GM12891 (cell line): ENCODE results near the gene ABHD14A.

Source experiments
- DNase-seq: peaks from one replicate; pipeline ENCODE4 v3.0.0; 2011; ENCODE audit warnings: low spot score; ENCODE audit not compliant: insufficient read length
- FAIRE-seq: peaks from 2 replicates; lab custom pipeline; 2011; peaks lifted over from hg19 to GRCh38; lab: Jason Lieb, UNC
- PAX5 ChIP-seq: IDR thresholded peaks from 2 replicates; pipeline ENCODE4 v1.6.1; 2011; ENCODE audit warnings: low read length, moderate library complexity, mild to moderate bottlenecking; ENCODE audit not compliant: insufficient read depth, severe bottlenecking
- POLR2A ChIP-seq: IDR thresholded peaks from 2 replicates; pipeline ENCODE4 v1.6.1; 2011; ENCODE audit warnings: low read depth, low read length, control low read depth
- POLR2AphosphoS5 ChIP-seq: IDR thresholded peaks from 2 replicates; pipeline ENCODE4 v1.6.1; 2011; ENCODE audit warnings: low read depth, low read length, control low read depth
- POU2F2 ChIP-seq: IDR thresholded peaks from 2 replicates; pipeline ENCODE4 v1.6.1; 2011; ENCODE audit warnings: low read depth, mild to moderate bottlenecking, control low read depth, low read length, moderate library complexity
- SPI1 ChIP-seq: IDR thresholded peaks from 2 replicates; pipeline ENCODE4 v1.6.1; 2011; ENCODE audit warnings: low read depth, low read length, control low read depth
- TAF1 ChIP-seq: IDR thresholded peaks from 2 replicates; pipeline ENCODE4 v1.6.1; 2011; ENCODE audit warnings: low read depth, low read length, control low read depth

ABHD14A gene

DNA sequence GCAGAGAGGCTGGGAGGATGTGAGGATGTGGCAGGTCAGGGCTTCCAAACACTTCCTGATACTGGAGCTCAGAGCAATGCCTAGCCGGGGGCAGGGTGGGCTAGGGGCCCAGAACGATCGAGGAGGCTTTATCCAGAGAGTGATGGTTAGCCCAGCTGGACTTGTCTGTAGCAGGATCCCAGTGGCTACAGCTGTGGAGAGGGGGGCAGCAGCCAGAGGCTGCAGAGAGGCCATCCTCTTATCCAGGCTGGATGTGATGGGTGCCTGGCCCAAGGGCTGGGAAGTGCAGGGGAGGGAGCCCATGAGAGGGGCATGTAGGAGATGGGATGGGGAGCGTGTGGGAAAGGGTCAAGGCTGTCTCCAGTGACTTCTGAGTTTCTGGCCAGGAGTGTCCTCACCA is 28.1 kb upstream of the ABHD14A start:
- no peak for DNase-seq
- TF ChIP-seq PAX5 (no peak), TAF1 (no peak), POLR2A (no peak), POLR2AphosphoS5 (no peak), SPI1 (no peak), POU2F2 (no peak)
- no peak for FAIRE-seq

DNA sequence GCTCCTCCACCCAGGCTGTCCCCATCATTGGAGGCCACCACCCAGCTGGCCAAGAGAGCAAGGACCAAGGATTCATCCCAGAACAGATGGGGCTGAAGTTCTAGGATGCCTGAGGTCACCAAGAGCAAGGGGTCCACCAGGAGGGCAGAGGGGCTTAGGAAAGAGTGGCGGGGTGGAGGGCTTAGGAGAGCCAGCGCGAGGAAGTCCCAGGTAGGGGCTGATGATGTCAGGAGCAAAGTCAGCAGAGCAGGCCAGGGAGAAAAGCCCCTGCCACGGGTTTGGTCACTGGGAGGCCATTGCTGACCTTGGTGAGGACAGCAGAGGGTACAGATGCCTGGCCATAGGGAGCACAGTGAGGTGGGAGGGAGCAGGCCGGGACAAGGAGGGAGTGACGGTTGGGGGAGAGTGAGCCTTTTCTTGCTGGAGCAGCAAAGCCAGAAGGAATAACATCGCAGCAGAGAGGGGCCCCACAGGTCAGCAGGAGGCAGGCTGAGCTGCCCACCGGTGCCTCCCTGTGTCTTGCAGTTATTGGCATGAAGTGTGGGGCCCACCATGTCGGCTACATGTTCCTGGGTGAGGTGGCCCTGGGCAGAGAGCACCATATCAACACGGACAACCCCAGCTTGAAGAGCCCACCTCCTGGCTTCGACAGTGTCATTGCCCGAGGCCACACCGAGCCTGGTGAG is 27.5 kb upstream of the ABHD14A start:
- FAIRE-seq (no peak), DNase-seq (no peak)
- TF ChIP-seq PAX5: no peak
- TF ChIP-seq TAF1: no peak
- no peak for TF ChIP-seq SPI1
- TF ChIP-seq POLR2A: no peak
- TF ChIP-seq POLR2AphosphoS5: no peak
- no peak for TF ChIP-seq POU2F2

DNA sequence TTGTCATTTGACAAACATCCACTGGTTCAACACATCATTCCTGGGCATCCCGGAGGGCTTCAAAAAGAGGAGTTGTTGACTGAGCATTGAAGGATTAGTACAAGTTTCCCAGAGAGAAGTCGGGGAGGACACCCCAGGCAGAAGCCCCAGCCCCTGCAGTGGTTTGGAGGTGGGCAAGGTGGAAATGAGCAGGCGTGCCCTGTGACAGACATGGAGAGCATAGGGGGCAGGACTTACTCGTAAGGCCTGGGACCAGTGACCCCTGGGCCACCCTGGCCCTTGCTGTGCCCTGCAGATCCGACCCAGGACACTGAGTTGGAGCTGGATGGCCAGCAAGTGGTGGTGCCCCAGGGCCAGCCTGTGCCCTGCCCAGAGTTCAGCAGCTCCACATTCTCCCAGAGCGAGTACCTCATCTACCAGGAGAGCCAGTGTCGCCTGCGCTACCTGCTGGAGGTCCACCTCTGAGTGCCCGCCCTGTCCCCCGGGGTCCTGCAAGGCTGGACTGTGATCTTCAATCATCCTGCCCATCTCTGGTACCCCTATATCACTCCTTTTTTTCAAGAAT is 26.8 kb upstream of the ABHD14A start:
- FAIRE-seq (no peak), DNase-seq (no peak)
- TF ChIP-seq POLR2A (no peak), POU2F2 (no peak), POLR2AphosphoS5 (no peak), SPI1 (no peak), PAX5 (no peak), TAF1 (no peak)

DNA sequence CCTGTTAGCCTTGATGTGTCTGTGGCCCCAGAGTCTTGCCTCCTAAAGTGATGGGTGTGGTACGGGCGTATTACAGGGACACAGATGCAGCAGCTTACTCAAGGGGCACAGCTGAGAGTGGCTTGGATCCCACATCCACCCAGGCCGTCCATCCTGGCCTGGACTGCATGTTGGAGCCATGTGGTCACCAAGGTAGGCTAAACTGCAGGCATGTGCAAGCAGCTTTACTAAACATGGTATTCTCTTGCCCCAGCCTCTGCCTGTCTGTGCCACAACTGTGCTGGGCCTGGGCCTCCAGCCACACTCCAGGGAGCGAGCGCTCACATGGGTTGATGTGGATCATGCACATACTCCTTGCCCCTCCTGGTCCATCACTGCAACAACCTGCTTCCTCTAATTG is 25.7 kb upstream of the ABHD14A start:
- TF ChIP-seq TAF1: no peak
- no peak for TF ChIP-seq PAX5
- TF ChIP-seq POU2F2: no peak
- no peak for TF ChIP-seq SPI1
- TF ChIP-seq POLR2AphosphoS5: no peak
- no peak for TF ChIP-seq POLR2A
- FAIRE-seq: no peak
- DNase-seq: no peak

DNA sequence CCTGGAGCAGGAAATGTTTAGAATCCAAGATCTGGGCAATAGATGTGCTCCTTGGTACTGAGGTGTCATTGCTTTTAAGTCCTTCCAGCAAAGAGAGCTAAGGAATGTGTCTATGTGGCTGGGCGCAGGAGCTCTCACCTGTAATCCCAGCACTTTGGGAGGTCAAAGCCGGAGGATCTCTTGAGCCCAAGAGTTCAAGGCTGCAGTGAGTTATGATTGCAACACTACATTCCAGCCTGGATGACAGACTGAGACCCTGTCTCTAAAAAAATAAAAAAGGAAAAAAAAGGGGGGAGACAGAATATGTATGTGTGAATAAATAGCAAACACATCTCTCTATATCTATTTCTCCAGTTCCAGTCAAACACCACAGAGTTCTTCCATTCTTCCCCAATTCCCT is 24.0 kb upstream of the ABHD14A start:
- no peak for DNase-seq
- TF ChIP-seq SPI1: no peak
- no peak for TF ChIP-seq POLR2A
- TF ChIP-seq POLR2AphosphoS5: no peak
- no peak for TF ChIP-seq POU2F2
- TF ChIP-seq PAX5: no peak
- no peak for TF ChIP-seq TAF1
- no peak for FAIRE-seq

DNA sequence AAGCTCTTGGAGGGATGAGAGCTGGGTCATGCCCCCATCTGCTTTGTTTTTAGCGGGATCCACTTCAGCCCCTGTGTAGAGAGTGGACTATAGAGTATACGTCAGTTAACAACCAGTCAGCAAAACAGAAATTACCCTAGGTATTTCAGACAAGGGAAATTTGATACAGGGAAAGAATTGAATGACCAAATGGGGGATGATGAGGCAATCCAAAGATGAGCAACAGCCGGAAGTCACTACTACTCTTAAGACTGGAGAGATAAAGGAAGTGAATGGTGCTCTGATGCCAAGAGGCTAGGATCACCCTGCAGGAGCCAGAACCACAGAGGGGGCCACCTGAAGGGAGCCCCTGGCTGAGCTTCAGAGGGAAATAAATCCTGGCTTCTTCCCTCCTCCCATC is 21.4 kb upstream of the ABHD14A start:
- TF ChIP-seq SPI1: no peak
- TF ChIP-seq POLR2AphosphoS5: no peak
- no peak for TF ChIP-seq PAX5
- TF ChIP-seq TAF1: no peak
- TF ChIP-seq POLR2A: no peak
- TF ChIP-seq POU2F2: no peak
- FAIRE-seq (no peak), DNase-seq (no peak)

DNA sequence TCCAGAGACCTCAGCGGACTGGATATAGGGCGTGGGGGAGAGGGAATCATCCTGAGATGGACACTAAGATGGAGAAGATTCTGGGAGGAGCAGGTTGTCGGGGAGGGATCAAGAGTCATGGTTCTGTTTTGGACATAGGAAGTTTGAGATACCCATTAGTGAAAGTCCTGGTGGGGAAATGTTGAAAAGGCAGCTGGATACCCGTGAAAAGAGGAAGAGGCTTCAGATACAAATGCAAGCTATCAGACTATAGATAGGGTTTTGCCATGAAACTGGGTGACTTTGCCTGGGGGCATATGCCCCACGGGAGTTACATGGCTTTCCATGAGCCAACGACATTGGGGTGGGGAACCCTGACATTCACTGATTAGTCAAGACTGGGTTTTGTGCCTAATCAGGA is 20.8 kb upstream of the ABHD14A start:
- TF ChIP-seq PAX5 (no peak), SPI1 (peak; percentile 35; the same call in 1 of the 2 replicates)
- no peak for DNase-seq
- FAIRE-seq: no peak

DNA sequence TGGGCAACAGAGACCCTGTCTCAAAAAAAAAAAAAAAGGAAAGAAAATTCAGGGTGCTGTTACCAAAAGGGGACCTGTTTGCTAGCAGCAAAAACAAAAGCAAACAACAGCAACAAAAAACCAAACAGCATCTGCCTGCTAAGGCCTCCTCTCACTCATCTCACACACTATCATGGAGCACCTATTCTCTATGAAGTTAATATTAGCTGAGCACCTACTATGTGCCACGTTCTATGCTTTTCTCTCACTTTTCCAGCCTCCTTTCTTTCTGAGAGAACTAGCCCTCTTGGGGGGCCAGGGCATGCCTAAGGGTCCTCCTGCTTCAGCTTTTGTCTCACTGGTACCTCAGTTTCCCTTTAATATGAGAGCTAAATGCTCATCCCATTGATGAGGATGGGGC is 20.2 kb upstream of the ABHD14A start:
- no peak for TF ChIP-seq POLR2A
- TF ChIP-seq TAF1: no peak
- no peak for TF ChIP-seq PAX5
- TF ChIP-seq SPI1: no peak
- DNase-seq (no peak), FAIRE-seq (no peak)

DNA sequence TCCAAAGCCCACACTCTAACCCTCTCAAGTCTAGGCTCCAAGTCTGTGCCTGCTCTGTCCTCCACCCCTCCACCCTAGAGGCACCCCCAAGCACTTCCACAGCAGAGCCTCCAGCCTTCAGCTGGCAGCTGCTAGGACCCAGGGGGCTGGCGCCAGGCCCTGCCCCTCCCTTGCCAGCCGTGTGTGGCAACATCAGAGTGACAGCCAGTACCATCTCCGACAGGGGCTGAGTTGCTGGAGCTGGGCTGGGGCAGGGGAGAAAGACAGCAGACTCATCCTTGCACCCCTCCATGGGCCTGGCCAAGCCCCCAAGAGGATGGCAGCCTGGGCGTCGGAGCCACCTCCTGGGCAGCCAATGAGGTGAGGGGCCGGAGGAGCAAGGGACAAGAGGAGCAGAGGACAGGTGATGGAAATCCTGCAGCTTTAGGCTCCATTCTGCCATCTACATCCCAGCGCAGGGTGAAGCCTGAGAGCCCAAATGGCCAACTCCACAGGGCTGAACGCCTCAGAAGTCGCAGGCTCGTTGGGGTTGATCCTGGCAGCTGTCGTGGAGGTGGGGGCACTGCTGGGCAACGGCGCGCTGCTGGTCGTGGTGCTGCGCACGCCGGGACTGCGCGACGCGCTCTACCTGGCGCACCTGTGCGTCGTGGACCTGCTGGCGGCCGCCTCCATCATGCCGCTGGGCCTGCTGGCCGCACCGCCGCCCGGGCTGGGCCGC is 19.5 kb upstream of the ABHD14A start, which contains the start of gene GPR62:
Gene GPR62, plus strand, starts transcription at position 207 of the 718 bp plus-strand sequence. Its CDS starts 272 bp downstream, at position 479.
- DNase-seq: no peak
- FAIRE-seq: no peak
- TF ChIP-seq SPI1: no peak
- TF ChIP-seq POLR2A: no peak
- no peak for TF ChIP-seq TAF1
- TF ChIP-seq POLR2AphosphoS5: no peak
- no peak for TF ChIP-seq POU2F2
- no peak for TF ChIP-seq PAX5
